NB4 (cell line): Measurements from ENCODE around the gene GRM5.

Experiments
- CTCF ChIP-seq: IDR thresholded peaks from one replicate; pipeline ENCODE4 v1.5.1; 2012; ENCODE audit warnings: low read depth, low read length
- MAX ChIP-seq: IDR thresholded peaks from 2 replicates; pipeline ENCODE4 v1.6.1; 2011; ENCODE audit warnings: low read depth, low read length
- POLR2A ChIP-seq: IDR thresholded peaks from 2 replicates; pipeline ENCODE4 v1.6.1; 2011; ENCODE audit warnings: mild to moderate bottlenecking; ENCODE audit not compliant: insufficient read length; ENCODE audit errors: extremely low read depth

DNA sequence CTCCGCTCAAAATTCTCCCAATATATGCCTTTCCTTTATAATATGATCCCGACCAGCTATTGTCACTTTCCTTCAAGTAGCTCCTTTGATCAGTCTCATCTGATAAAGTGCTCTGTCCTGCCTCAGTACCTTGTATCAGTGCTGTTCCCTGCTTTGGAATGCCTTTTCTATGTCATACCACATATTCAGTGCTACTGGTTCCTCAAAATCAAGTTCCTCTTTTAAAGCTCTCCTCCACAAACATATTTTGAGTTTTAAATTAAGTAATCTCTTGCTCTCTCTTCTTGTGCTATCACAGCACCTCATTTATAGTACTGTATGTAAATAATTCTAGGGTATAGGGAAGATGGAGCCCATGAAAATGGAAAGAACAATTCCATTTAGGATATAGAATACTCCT lies 591.1 kb downstream of the GRM5 start:
- no peak for TF ChIP-seq MAX
- no peak for TF ChIP-seq CTCF
- no peak for TF ChIP-seq POLR2A
